NCI-H2171 (cell line): ENCODE measurements around the gene TRIM44.
"Not testable (repeated sequence)": the region's sequence is repeated elsewhere in the genome, so short reads cannot be mapped to it uniquely, and the experiment has no call there.

Experiments used
- DNase-seq: peaks from one replicate; lab custom pipeline; 2025; lab: John Stamatoyannopoulos, UW

The TRIM44 gene

GRCh38 chr11:35633827-35634423, 28.6 kb upstream of the TRIM44 start:
- DNase-seq = no peak

GRCh38 chr11:35635933-35636332, 26.6 kb upstream of the TRIM44 start:
- no peak for DNase-seq

GRCh38 chr11:35639591-35640179, 22.9 kb upstream of the TRIM44 start:
- no peak for DNase-seq

GRCh38 chr11:35641171-35641897, 21.2 kb upstream of the TRIM44 start:
- DNase-seq = no peak

- DNase-seq = no peak
Observed at GRCh38 chr11:35641964-35642363, 20.6 kb upstream of the TRIM44 start.

GRCh38 chr11:35647421-35648093, 15.0 kb upstream of the TRIM44 start:
- DNase-seq = peak; percentile 88

- DNase-seq = no peak
Observed at GRCh38 chr11:35650006-35650405, 12.6 kb upstream of the TRIM44 start.

- no peak for DNase-seq
Observed at GRCh38 chr11:35650467-35650866, 12.1 kb upstream of the TRIM44 start.

- no peak for DNase-seq
Observed at GRCh38 chr11:35651263-35651662, 11.3 kb upstream of the TRIM44 start.

GRCh38 chr11:35652786-35653185, 9.8 kb upstream of the TRIM44 start:
- DNase-seq = not testable (repeated sequence)

- no peak for DNase-seq
Observed at GRCh38 chr11:35654711-35655110, 7.9 kb upstream of the TRIM44 start.

GRCh38 chr11:35655254-35655653, 7.3 kb upstream of the TRIM44 start:
- no peak for DNase-seq

- DNase-seq = no peak
Observed at GRCh38 chr11:35655856-35656255, 6.7 kb upstream of the TRIM44 start.

GRCh38 chr11:35658020-35658948, 4.3 kb upstream of the TRIM44 start:
- no peak for DNase-seq

GRCh38 chr11:35661534-35661933, 1.0 kb upstream of the TRIM44 start:
- no peak for DNase-seq

- DNase-seq = no peak
Observed at GRCh38 chr11:35662061-35662648, 420 bp upstream of the TRIM44 start.

- no peak for DNase-seq
Observed at GRCh38 chr11:35663408-35663702, 780 bp downstream of the TRIM44 start.

GRCh38 chr11:35664977-35665441, 2.4 kb downstream of the TRIM44 start:
- DNase-seq = no peak

- DNase-seq = no peak
Observed at GRCh38 chr11:35667257-35667656, 4.7 kb downstream of the TRIM44 start.

- not testable (repeated sequence) for DNase-seq
Observed at GRCh38 chr11:35668350-35668749, 5.8 kb downstream of the TRIM44 start.

GRCh38 chr11:35671396-35672127, 9.0 kb downstream of the TRIM44 start:
- DNase-seq = no peak
